Fibroblast of the aortic adventitia (primary cell): ENCODE data around the gene ZNF519. TPM values are rescaled to one million over a fixed set of nuclear protein-coding genes. Genes with fewer than 3 reads are reported as not detected.

Experiments used
- DNase-seq: peaks from one replicate; pipeline ENCODE4 v3.0.0-alpha.2; 2010; ENCODE audit warnings: low read depth
- H3K4me3 ChIP-seq: 2 replicates; pipeline ENCODE4 v1.5.1; 2011; ENCODE audit warnings: low read depth, mild to moderate bottlenecking, control low read depth, low read length, moderate library complexity
- CTCF ChIP-seq: IDR thresholded peaks from 2 replicates; pipeline ENCODE4 v1.5.1; 2011; ENCODE audit warnings: mild to moderate bottlenecking, low read length, control low read depth, inconsistent platforms; ENCODE audit not compliant: insufficient read depth
- total RNA-seq: library from RNA; depleted of rRNA; stranded (reverse); fragments of >200 nt; gene quantifications from 2 replicates; pipeline ENCODE4 v1.2.3, GENCODE V29; 2012; ENCODE audit warnings: low replicate concordance

Gene ZNF519
- total RNA-seq, 1 donor: 11.5 TPM

DNA sequence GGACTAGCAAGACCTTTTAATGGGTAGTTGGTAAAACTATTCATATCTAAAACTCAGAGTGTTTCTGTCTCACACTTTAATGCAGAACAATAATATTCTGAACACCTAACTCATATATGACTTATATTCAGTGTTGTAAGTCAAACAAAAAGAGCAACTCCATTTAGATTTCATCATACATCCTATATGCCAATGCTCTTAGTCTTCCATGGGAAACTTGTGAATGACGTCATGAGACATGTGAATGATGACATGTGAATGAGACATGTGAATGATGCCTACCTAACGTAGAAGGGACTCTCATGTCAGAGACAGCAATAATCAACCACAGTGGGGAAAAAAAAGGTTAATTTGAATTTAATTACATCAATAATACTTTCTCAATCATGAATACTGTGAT, 28.0 kb downstream of the ZNF519 start:
- no peak for DNase-seq

GRCh38 chr18:14100503-14101286, 31.5 kb downstream of the ZNF519 start:
- no peak overlapping the region for H3K4me3 ChIP-seq
- TF ChIP-seq CTCF: no peak
- no peak for DNase-seq

More for the DNA sequence above, 28.0 kb downstream of the ZNF519 start:
- H3K4me3 ChIP-seq: no peak overlapping the region
- no peak for TF ChIP-seq CTCF

DNA sequence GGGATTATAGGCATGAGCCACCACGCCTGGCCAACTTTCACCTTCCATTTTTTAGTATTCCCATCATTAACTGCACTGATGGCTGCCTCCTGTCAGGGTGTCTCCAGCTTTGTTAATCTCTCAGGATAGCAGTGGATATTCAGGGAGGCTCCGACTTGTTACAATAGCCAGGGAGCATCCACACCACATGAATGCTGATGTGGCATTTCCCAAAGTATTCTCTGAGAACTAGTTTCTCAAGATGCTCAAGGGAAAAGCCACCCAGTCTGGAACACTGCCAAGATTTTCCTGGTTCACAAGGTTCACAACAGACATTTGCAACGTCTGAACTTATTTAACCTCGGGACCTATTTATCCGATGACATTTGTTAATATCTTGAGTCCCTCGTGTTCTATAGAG, 33.8 kb downstream of the ZNF519 start:
- no peak overlapping the region for H3K4me3 ChIP-seq
- TF ChIP-seq CTCF: no peak
- no peak for DNase-seq

- no peak overlapping the region for H3K4me3 ChIP-seq
- TF ChIP-seq CTCF: no peak
- DNase-seq: no peak
Measured at GRCh38 chr18:14097761-14098160, 34.5 kb downstream of the ZNF519 start.

DNA sequence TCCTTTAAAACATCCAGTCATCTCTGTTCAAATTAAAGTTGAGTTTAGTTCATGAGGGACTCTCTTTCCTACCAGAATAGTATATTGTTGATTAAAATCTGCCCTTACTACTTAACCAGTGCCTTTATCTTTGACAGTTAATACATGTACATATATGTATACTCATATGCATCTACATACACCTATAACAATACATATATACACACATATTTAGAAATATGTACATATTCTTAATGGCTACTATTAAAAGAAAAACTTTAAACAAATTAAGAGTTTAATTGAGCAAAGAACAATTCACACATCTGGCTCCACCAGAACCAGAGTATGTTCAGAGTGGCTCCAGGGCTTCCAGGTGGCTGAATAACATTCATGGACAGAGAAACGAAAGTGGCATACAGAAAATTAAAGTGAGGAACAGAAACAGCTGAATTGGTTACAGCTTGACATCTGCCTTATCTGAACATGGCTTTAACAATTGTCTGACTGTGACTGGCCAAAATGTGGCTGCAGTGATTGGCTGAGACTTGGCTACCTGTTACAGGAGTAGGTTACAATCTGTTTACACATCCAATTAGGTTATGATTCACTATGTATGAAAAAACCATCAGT, 38.8 kb downstream of the ZNF519 start:
- no peak for TF ChIP-seq CTCF
- H3K4me3 ChIP-seq: no peak overlapping the region
- DNase-seq: no peak

GRCh38 chr18:14092625-14093306, 39.5 kb downstream of the ZNF519 start:
- H3K4me3 ChIP-seq: no peak overlapping the region
- TF ChIP-seq CTCF: no peak
- no peak for DNase-seq
